ENCODE data around the gene DDX23. TPM values are rescaled to one million over a fixed set of nuclear protein-coding genes. Genes with fewer than 3 reads are reported as not detected.
"Not testable (repeated sequence)": the region's sequence is repeated elsewhere in the genome, so short reads cannot be mapped to it uniquely, and the experiment has no call there.

The DDX23 gene
- 32.4 TPM for total RNA-seq
- long read RNA-seq, transcript DDX23-201 (17 exons, 3,248 nt): major isoform, 35 of 49 reads
- long read RNA-seq, partial matches to known transcripts: 10 of 49 reads
- long read RNA-seq, other reads (novel, unspliced or antisense): 4 of 49 reads

DNA sequence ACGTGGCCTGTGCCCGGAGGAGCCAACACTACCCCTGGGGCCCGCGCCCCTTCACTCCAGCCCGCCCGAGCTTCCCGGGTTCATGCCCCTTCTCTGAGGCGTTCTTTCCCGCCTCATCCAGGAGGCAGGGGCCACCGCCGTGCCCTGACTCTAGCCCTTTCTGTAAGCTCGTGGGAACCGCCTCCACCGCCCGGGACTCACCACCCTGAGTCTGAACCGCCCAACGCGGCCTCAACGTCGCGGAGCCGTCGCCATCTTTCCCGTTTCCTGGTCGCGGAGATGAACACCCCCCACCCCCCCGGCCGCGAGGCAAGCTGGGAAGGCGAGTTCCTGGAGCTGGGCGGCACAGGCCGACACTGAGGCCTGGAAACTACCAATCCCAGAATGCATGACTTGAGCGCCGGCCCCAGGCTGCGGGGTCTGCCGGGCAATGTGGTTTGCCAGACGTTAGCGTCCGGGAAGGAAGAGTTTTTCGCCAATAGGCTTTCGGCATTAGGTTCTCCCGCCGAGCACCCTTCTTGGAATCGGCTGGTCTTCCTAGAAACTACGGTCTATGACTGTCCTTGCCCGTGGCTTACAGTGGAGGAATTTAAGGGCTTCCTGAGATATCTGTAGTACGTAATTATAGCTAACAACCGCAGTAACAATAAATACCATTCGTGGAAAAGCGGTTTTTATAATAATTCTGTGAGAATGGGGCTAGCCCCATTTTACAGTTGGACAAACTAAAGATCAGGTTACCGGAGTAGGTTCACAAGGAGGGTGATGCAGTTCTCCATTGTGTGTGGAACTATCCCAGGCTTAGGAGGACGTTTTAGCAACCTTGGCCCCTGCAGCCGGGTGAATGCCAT is at the start of gene DDX23:
TSS of gene DDX23 (minus strand) at position 281 of the 851 bp plus-strand sequence. CDS start 6,381 bp downstream, outside the sequence.
- intact Hi-C loops (cut with DNase I): loop anchor here (2.0 to 10.0 kb wide), 3 partner anchors 39 to 145 kb away; partner anchors contain the start of gene DDN
- peak; percentile 99 for ATAC-seq (ENCODE audit: poor library complexity)
- DNase-seq: peak; percentile 97

DNA sequence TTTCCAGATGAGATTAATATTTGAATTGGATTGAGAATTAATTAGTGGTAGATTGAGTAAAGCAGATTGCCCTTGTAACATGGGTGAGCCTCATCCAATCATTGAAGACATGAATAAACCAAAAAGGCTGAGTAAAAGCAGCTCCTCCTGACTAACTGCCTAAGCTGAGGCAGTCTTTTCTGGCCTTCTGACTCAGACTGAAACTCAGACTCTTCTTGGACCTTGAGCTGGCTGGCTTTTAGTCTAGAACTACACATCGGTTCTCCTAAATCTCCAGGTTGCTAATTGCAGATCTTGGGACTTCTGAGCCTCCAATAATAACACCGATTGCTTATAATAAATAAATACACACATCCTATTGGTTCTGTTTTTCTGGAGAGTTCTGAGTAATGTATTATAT is 49.3 kb upstream of the DDX23 start:
- ATAC-seq (ENCODE audit: poor library complexity) (no peak), DNase-seq (no peak)
- intact Hi-C loops (cut with DNase I): no loop called here

- ATAC-seq (ENCODE audit: poor library complexity): no peak
- no peak for DNase-seq
- intact Hi-C loops (cut with DNase I): no loop called here
Measured at GRCh38 chr12:48899651-48900050, 47.7 kb upstream of the DDX23 start.

GRCh38 chr12:48894271-48894670 is 42.3 kb upstream of the DDX23 start:
- intact Hi-C loops (cut with DNase I): no loop called here
- ATAC-seq (ENCODE audit: poor library complexity): no peak
- no peak for DNase-seq

DNA sequence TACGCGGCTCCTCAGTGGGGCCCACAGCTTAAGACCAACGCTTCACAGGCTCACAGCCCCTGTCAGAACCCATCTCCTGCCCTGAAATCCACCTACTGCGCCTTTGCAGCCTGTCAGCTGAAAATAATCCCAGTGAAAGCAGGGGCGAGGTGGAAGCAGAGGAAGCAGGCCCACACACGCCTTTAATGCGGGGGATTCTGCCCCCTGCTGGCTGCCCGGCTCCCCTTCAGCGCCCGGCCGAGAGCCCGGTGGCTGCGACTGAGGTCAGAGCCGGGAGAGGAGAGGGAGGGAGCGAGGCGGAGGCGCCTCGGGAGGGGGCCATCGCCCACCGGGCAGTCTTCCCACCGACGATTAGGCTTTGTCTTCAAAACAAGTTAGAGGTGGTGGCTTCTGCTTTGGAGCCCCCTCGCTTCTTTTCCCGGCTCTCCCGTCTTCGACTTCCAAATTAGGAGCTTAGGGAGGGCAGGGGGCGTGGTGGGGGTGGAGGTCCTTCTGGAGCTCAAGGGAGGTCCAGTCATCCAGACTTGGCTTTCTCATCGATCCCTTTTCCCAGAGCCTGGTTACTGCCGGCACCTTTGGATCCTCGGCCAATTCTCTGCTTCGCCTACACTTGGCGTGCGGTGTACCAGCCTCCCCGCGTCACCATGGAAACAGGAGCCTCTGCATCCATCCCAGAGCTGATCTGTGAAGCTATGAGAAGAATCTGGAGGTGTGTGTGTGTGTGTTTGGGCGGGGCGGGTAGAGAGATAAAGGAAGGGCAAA is 38.9 kb upstream of the DDX23 start:
- ATAC-seq (ENCODE audit: poor library complexity): peak; percentile 98
- intact Hi-C loops (cut with DNase I): loop anchor here (2.0 kb wide), 1 partner anchor 38 kb away; the partner anchor contains the start of gene DDX23
- peak; percentile 87 for DNase-seq

DNA sequence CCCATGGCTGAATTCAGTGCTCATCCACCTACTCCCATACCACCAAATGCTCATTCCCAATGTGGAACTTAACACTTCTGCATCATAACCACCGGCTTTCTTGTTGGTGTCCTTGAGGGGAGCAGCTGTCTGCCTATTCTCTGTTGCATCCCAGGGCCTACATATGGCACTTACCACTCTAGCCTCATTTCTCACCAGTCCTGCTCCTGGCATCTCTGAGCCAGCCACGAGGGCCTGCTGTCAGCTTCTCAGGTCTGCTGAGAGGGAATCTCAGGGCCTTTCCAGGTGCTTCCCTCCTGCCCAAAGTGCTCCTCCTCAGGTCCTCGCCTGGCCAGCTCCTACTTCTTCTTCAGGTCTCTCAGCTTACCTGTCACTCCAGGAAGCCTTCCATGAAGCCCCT is 37.7 kb upstream of the DDX23 start:
- ATAC-seq (ENCODE audit: poor library complexity) (no peak), DNase-seq (no peak)
- intact Hi-C loops (cut with DNase I): loop anchor here (2.0 kb wide), 1 partner anchor 37 kb away; the partner anchor contains the start of gene DDX23

GRCh38 chr12:48883305-48884161 is 31.6 kb upstream of the DDX23 start:
- DNase-seq: no peak
- no peak for ATAC-seq (ENCODE audit: poor library complexity)
- intact Hi-C loops (cut with DNase I): no loop called here

DNA sequence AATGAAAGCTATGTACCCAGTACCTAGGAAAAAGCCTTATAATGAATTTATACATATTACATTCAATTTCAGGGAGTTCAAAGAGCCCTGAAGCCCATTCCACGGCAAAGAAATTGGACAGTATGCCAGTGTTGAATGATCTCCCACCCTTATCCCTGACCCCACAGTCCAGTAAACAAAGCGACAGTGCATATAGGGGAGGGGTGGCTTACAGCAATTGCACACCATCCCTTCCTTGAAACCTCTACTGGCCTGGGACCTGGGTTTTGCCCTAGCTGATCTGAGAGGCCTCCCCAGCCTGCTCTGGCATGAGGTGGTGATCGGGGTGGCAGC is 31.0 kb upstream of the DDX23 start:
- intact Hi-C loops (cut with DNase I): no loop called here
- DNase-seq (no peak), ATAC-seq (ENCODE audit: poor library complexity) (no peak)

- intact Hi-C loops (cut with DNase I): no loop called here
- no peak for DNase-seq
Measured at GRCh38 chr12:48882315-48882687, 30.3 kb upstream of the DDX23 start.

DNA sequence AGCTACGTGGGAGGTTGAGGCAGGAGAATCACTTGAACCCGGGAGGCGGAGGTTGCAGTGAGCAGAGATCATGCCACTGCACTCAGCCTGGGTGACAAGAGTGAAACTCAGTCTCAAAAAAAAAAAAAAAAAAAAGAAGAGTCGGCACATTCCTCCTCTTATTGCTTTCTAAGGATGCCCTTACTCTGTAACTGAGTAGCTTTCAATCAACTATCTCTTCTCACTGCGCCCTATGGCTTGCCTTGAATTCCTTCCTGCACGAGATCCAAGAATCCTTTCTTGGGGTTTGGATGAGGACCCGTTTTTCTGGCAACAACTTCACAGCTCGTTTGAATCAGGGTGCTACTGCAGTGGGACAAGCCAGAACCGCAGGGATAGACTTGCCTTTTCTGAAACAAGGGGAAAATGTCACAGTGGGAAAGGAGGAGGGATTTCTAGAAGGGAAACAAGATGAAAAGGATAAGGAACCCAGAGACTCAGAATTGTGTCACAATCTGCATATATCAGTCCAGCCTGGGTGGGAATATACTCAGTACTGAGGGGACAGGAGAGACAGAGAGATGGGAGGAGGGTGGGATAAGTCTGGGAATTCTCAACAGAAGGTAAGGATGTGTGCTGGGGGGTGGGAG is 29.8 kb upstream of the DDX23 start:
- ATAC-seq (ENCODE audit: poor library complexity) (no peak), DNase-seq (no peak)
- intact Hi-C loops (cut with DNase I): no loop called here

More at GRCh38 chr12:48882315-48882687, 30.3 kb upstream of the DDX23 start:
- ATAC-seq (ENCODE audit: poor library complexity): no peak

- intact Hi-C loops (cut with DNase I): no loop called here
- ATAC-seq (ENCODE audit: poor library complexity) (no peak), DNase-seq (no peak)
Measured at GRCh38 chr12:48880647-48881046, 28.7 kb upstream of the DDX23 start.

DNA sequence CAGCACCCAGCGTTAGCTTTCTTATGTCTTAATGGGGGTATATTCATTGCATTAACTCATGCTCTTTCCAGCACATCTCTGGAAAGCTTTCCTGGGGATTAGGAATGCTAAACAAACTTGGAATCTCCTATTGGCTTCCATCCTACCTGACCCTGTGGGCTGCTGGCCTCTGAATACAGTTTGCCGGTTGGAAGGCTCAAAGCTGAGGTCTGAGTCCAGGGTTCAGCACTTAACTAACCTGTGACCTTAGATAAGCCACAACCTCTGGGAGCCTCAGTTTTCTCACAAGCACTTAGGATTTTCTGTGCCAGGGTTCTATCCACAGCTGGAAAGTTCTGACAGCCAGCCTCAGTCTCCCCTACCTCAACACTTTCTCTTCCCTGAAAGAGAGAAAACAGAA is 26.6 kb upstream of the DDX23 start:
- intact Hi-C loops (cut with DNase I): no loop called here
- ATAC-seq (ENCODE audit: poor library complexity) (no peak), DNase-seq (no peak)

- intact Hi-C loops (cut with DNase I): no loop called here
- no peak for DNase-seq
- no peak for ATAC-seq (ENCODE audit: poor library complexity)
Measured at GRCh38 chr12:48875944-48876515, 24.1 kb upstream of the DDX23 start.

- DNase-seq; ATAC-seq (ENCODE audit: poor library complexity); intact Hi-C loops (cut with DNase I): not testable (repeated sequence)
Measured at GRCh38 chr12:48873534-48873933, 21.6 kb upstream of the DDX23 start.

- intact Hi-C loops (cut with DNase I): no loop called here
- ATAC-seq (ENCODE audit: poor library complexity): no peak
- DNase-seq: no peak
Measured at GRCh38 chr12:48873096-48873495, 21.1 kb upstream of the DDX23 start.

- intact Hi-C loops (cut with DNase I): no loop called here
- ATAC-seq (ENCODE audit: poor library complexity) (no peak), DNase-seq (no peak)
Measured at GRCh38 chr12:48869191-48869590, 17.2 kb upstream of the DDX23 start.

GRCh38 chr12:48868451-48868850 is 16.5 kb upstream of the DDX23 start:
- DNase-seq: no peak
- ATAC-seq (ENCODE audit: poor library complexity): no peak
- intact Hi-C loops (cut with DNase I): no loop called here
